A549 (cell line): ENCODE measurements around the gene NUP58. TPM values are rescaled to one million over a fixed set of nuclear protein-coding genes. Genes with fewer than 3 reads are reported as not detected.

Experiments
- ATAC-seq, 2 experiments: fragments of 200-7000 bp in 1 of 2; fragments of >200 bp in 1 of 2; cut with Nextera tagmentation in 1 of 2; cut with Tn5 transposase in 1 of 2; 3 replicates each; pipeline versions ENCODE4 v1.8.0 to v1.9.1; 2018 to 2020; ENCODE audit warnings: mild to moderate bottlenecking in 1 of 2, moderate library complexity in 1 of 2
- CTCF ChIA-PET: fragments of 300-600 bp; sonication (Branson Sonifier 250); formaldehyde crosslinking; extraction: SDS; loops from one replicate; lab custom pipeline; 2021; ENCODE audit warnings: antibody characterized with exemption, inconsistent platforms; lab: Yijun Ruan, JAX
- POLR2A ChIA-PET: fragments of 350-600 bp; formaldehyde crosslinking; extraction: SDS; loops from one replicate; lab custom pipeline; 2021; ENCODE audit warnings: antibody characterized with exemption, inconsistent platforms; lab: Yijun Ruan, JAX
- DNase-seq, 2 experiments: peaks; one replicate each; pipeline versions ENCODE4 v3.0.0 to v3.0.0-alpha.2; 2011 to 2016; ENCODE audit warnings: low read depth in 1 of 2, low spot score in 1 of 2
- FAIRE-seq: peaks from 2 replicates; lab custom pipeline; 2011; peaks lifted over from hg19 to GRCh38; lab: Jason Lieb, UNC
- H3K27ac ChIP-seq, 2 experiments: fragments of >200 bp; sonication (Bioruptor Twin); formaldehyde crosslinking; 3 replicates each; pipeline ENCODE4 v1.5.1; 2016 to 2017
- H3K4me1 ChIP-seq: fragments of >200 bp; sonication (Bioruptor Twin); formaldehyde crosslinking; 3 replicates; pipeline ENCODE4 v1.6.1; 2016
- H3K4me2 ChIP-seq: fragments of >200 bp; sonication (Bioruptor Twin); formaldehyde crosslinking; 3 replicates; pipeline ENCODE4 v1.6.1; 2016
- H3K4me3 ChIP-seq: fragments of >200 bp; sonication (Bioruptor Twin); formaldehyde crosslinking; 3 replicates; pipeline ENCODE4 v1.5.1; 2016
- H3K9me3 ChIP-seq: fragments of >200 bp; sonication (Bioruptor Twin); formaldehyde crosslinking; 3 replicates; pipeline ENCODE4 v1.6.1; 2016
- FOXS1 ChIP-seq: fragments of 250-450 bp; sonication (Bioruptor Pico); IDR thresholded peaks from 2 replicates; pipeline ENCODE4 v1.5.0; 2020; ENCODE audit warnings: mild to moderate bottlenecking, moderate library complexity
- HDAC2 ChIP-seq: fragments of 200-600 bp; sonication (generic); IDR thresholded peaks from 2 replicates; pipeline ENCODE4 v1.6.1; 2016
- HEYL ChIP-seq: fragments of 250-450 bp; sonication (Bioruptor Pico); IDR thresholded peaks from 2 replicates; pipeline ENCODE4 v1.8.0; 2021; ENCODE audit warnings: mild to moderate bottlenecking, moderate library complexity
- JUNB ChIP-seq: fragments of >200 bp; sonication (Bioruptor Twin); formaldehyde crosslinking; IDR thresholded peaks from 2 replicates; pipeline ENCODE4 v1.6.1; 2016
- POLR2AphosphoS2 ChIP-seq: conservative IDR thresholded peaks from 2 replicates; pipeline ENCODE4 v1.6.1; 2012; ENCODE audit warnings: low read length, improper control_type of control experiment, inconsistent platforms
- ZFP36 ChIP-seq: fragments of 450-650 bp; IDR thresholded peaks from 2 replicates; pipeline ENCODE4 v1.6.1; 2014; ENCODE audit warnings: borderline replicate concordance; ENCODE audit not compliant: partially characterized antibody
- WGBS: methylation state at CpG from one replicate; pipeline ENCODE4 v1.1.6; 2017; ENCODE audit errors: missing lambda C conversion rate; 5-methylcytosine and 5-hydroxymethylcytosine counted together
- polyA plus RNA-seq, 4 experiments: library from polyadenylated mRNA; depleted of rRNA in 3 of 4; stranded (reverse); fragments of >200 nt; fragmentation: RNase III in 1 of 4; extraction: RNeasy Plus Mini Kit Qiagen cat#74134 plus additional on column Dnase treatment in 1 of 4; gene quantifications; 2 replicates in 3 of 4; 3 replicates in 1 of 4; pipeline ENCODE4 v1.2.3, GENCODE V29; 2011 to 2017
- TF ChIP-seq, protein P1 (sequence below): fragments of >200 bp; sonication (Bioruptor Twin); formaldehyde crosslinking; IDR thresholded peaks from 2 replicates; pipeline ENCODE4 v1.6.1; 2016
- TF ChIP-seq, protein P2 (sequence below): fragments of 250-450 bp; sonication (Bioruptor Pico); IDR thresholded peaks from 2 replicates; pipeline ENCODE4 v1.5.0; 2020; ENCODE audit warnings: low read depth, mild to moderate bottlenecking, moderate library complexity
- TF ChIP-seq, protein P3 (sequence below): fragments of 250-450 bp; sonication (Bioruptor Pico); IDR thresholded peaks from 2 replicates; pipeline ENCODE4 v1.5.0; 2021; ENCODE audit warnings: mild to moderate bottlenecking, moderate library complexity, borderline replicate concordance
- TF ChIP-seq, protein P4 (sequence below): IDR thresholded peaks from 2 replicates; pipeline ENCODE4 v1.6.1; 2012; ENCODE audit warnings: low read depth, borderline replicate concordance
- TF ChIP-seq, protein P5 (sequence below): fragments of 450-650 bp; IDR thresholded peaks from 2 replicates; pipeline ENCODE4 v1.6.1; 2014; ENCODE audit warnings: antibody characterized with exemption
- TF ChIP-seq, protein P6 (sequence below): fragments of 200-600 bp; sonication (generic); IDR thresholded peaks from 2 replicates; pipeline ENCODE4 v1.6.1; 2016; ENCODE audit warnings: antibody characterized with exemption, mild to moderate bottlenecking, moderate library complexity

Gene NUP58
- polyA plus RNA-seq, 2 of the 4 experiments (the other 2 are of a cell fraction), result 19.6 to 55.6 TPM

DNA sequence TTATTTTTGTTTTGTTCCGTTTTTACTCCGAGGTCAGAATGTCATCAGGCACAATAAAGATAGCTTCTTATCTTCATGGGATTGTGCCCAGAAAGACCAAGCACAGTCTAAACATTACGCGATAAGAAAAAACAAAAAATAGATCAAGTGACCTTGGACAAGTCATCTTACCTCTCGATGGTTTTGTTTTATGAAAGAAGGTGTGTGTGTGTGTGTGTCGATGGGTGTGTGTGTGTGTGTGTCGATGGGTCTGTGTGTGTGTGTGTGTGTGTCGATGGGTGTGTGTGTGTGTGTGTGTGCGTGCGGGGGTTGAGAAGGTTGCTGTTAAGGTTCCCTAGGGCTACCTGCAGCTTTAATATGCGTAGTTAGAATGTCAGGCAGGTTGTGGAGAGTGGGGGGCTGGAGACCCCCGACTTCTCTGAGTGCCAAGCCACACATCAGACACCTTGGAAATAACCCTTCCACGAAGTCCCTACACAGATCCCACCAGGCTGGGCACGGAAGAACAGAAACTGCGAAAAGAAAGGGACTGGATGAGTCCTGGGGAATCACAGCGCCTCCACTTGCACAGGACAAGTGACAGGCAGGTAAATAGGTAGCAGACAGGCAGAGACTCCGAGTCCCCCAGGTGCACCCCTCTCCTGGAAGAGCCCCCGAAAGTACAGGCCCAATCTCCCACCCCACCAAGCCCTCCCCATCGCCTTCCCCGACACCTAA, 69.9 kb downstream of the NUP58 start (continued):
- TF ChIP-seq, protein P1, sequence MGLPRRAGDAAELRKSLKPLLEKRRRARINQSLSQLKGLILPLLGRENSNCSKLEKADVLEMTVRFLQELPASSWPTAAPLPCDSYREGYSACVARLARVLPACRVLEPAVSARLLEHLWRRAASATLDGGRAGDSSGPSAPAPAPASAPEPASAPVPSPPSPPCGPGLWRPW, result no peak
- TF ChIP-seq JUNB, result no peak
- TF ChIP-seq ZFP36, result no peak
- TF ChIP-seq, protein P2, sequence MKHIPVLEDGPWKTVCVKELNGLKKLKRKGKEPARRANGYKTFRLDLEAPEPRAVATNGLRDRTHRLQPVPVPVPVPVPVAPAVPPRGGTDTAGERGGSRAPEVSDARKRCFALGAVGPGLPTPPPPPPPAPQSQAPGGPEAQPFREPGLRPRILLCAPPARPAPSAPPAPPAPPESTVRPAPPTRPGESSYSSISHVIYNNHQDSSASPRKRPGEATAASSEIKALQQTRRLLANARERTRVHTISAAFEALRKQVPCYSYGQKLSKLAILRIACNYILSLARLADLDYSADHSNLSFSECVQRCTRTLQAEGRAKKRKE (CRISPR knock-in tag), result no peak
- no peak for TF ChIP-seq POLR2AphosphoS2
- no peak for TF ChIP-seq HEYL (CRISPR knock-in tag)

DNA sequence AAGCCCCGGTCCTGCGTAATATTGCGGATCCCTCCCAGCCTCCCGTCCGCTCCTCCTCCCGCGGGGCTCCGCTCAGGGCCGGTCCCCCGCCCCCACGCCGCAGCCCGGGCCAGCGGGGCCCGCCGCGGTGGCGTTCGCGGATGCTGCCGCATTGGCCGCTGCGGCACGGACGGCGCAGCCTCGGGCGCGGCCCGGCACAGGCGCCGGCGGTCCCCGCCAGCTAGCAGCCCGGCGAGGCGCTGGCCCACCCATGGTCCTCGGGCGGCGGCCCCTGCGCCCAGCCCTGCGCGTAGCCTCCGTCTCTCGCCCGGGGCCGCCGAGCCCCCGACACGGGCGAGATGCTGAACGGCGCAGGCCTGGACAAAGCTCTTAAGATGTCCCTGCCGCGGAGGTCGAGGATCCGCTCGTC, 70.5 kb downstream of the NUP58 start, which contains the start of gene ATP8A2:
Gene ATP8A2 (plus strand): TSS at position 100 of the 409 bp plus-strand sequence. CDS start 239 bp downstream, at position 339.
- ChIA-PET CTCF (no interaction called here), POLR2A (no interaction called here)
- H3K4me1 ChIP-seq, result no peaks in the 10 kb centered on the region; the same call in 2 of the 3 replicates
- FAIRE-seq, result no peak
- DNase-seq, result no peak
- TF ChIP-seq, protein P3, sequence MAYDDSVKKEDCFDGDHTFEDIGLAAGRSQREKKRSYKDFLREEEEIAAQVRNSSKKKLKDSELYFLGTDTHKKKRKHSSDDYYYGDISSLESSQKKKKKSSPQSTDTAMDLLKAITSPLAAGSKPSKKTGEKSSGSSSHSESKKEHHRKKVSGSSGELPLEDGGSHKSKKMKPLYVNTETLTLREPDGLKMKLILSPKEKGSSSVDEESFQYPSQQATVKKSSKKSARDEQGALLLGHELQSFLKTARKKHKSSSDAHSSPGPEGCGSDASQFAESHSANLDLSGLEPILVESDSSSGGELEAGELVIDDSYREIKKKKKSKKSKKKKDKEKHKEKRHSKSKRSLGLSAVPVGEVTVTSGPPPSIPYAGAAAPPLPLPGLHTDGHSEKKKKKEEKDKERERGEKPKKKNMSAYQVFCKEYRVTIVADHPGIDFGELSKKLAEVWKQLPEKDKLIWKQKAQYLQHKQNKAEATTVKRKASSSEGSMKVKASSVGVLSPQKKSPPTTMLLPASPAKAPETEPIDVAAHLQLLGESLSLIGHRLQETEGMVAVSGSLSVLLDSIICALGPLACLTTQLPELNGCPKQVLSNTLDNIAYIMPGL (CRISPR knock-in tag), result no peak
- TF ChIP-seq, protein P1, result no peak
- TF ChIP-seq, protein P2 (CRISPR knock-in tag), result no peak
- TF ChIP-seq HDAC2, result no peak
- TF ChIP-seq, protein P4, sequence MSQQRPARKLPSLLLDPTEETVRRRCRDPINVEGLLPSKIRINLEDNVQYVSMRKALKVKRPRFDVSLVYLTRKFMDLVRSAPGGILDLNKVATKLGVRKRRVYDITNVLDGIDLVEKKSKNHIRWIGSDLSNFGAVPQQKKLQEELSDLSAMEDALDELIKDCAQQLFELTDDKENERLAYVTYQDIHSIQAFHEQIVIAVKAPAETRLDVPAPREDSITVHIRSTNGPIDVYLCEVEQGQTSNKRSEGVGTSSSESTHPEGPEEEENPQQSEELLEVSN, result no peak
- TF ChIP-seq, protein P5, sequence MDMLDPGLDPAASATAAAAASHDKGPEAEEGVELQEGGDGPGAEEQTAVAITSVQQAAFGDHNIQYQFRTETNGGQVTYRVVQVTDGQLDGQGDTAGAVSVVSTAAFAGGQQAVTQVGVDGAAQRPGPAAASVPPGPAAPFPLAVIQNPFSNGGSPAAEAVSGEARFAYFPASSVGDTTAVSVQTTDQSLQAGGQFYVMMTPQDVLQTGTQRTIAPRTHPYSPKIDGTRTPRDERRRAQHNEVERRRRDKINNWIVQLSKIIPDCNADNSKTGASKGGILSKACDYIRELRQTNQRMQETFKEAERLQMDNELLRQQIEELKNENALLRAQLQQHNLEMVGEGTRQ, result no peak
- no peak for TF ChIP-seq FOXS1 (CRISPR knock-in tag)
- TF ChIP-seq, protein P6, sequence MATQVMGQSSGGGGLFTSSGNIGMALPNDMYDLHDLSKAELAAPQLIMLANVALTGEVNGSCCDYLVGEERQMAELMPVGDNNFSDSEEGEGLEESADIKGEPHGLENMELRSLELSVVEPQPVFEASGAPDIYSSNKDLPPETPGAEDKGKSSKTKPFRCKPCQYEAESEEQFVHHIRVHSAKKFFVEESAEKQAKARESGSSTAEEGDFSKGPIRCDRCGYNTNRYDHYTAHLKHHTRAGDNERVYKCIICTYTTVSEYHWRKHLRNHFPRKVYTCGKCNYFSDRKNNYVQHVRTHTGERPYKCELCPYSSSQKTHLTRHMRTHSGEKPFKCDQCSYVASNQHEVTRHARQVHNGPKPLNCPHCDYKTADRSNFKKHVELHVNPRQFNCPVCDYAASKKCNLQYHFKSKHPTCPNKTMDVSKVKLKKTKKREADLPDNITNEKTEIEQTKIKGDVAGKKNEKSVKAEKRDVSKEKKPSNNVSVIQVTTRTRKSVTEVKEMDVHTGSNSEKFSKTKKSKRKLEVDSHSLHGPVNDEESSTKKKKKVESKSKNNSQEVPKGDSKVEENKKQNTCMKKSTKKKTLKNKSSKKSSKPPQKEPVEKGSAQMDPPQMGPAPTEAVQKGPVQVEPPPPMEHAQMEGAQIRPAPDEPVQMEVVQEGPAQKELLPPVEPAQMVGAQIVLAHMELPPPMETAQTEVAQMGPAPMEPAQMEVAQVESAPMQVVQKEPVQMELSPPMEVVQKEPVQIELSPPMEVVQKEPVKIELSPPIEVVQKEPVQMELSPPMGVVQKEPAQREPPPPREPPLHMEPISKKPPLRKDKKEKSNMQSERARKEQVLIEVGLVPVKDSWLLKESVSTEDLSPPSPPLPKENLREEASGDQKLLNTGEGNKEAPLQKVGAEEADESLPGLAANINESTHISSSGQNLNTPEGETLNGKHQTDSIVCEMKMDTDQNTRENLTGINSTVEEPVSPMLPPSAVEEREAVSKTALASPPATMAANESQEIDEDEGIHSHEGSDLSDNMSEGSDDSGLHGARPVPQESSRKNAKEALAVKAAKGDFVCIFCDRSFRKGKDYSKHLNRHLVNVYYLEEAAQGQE, result no peak
- no peak for TF ChIP-seq HEYL (CRISPR knock-in tag)
- H3K27ac ChIP-seq, result 0 out of 6 replicates have a peak within 1 kb of the TSS, but pooled peaks of 1 of the 2 experiments have one; percentile 23
- H3K4me3 ChIP-seq, result peak within 1 kb of the TSS; percentile 51
- ATAC-seq, result peak in 1 of 2 experiments; percentile 32; a peak in 1 of 6 replicates
- peak within 1 kb of the TSS; percentile 96 for H3K4me2 ChIP-seq
- no peaks in the 10 kb centered on the region for H3K9me3 ChIP-seq
- WGBS, result 3% methylated on average over 6 of the region's 58 CpGs
